AG10803 (cell line): ENCODE data around the gene LYSET.

ENCODE experiments used
- DNase-seq: peaks from one replicate; pipeline ENCODE4 v3.0.0; 2010; ENCODE audit warnings: low read depth
- H3K4me3 ChIP-seq: 2 replicates; pipeline ENCODE4 v1.5.1; 2011; ENCODE audit warnings: mild to moderate bottlenecking, low read length, control low read depth
- CTCF ChIP-seq: conservative IDR thresholded peaks from 2 replicates; pipeline ENCODE4 v1.5.1; 2011; ENCODE audit warnings: mild to moderate bottlenecking, low read length, control low read depth, inconsistent platforms

LYSET gene

GRCh38 chr14:93200553-93200952 lies 15.4 kb downstream of the LYSET start:
- TF ChIP-seq CTCF = no peak
- DNase-seq = no peak
- no peak overlapping the region for H3K4me3 ChIP-seq

- no peak overlapping the region for H3K4me3 ChIP-seq
- DNase-seq = no peak
- no peak for TF ChIP-seq CTCF
These were observed 16.1 kb downstream of the LYSET start for GRCh38 chr14:93201155-93201704.

- H3K4me3 ChIP-seq = peak within 1 kb of the TSS; percentile 73
- TF ChIP-seq CTCF = peak; percentile 34; the same call in 1 of the 2 replicates
These were observed 21.8 kb downstream of the LYSET start, which contains the start of the genes GON7 and UBR7 for GRCh38 chr14:93206793-93207467. Gene GON7, minus strand, starts transcription at chr14:93207065. Its CDS starts 28 bp downstream, at chr14:93207037. Gene UBR7, plus strand, starts transcription at chr14:93207256. Its CDS starts 36 bp downstream, at chr14:93207292.

GRCh38 chr14:93207468-93208308 lies 22.6 kb downstream of the LYSET start:
- peak; percentile 48 for DNase-seq
- peak; percentile 39 for TF ChIP-seq CTCF
- H3K4me3 ChIP-seq = peak overlapping the region; percentile 73

More at GRCh38 chr14:93206793-93207467, 21.8 kb downstream of the LYSET start, which contains the start of the genes GON7 and UBR7:
- peak; percentile 95 for DNase-seq

GRCh38 chr14:93212432-93212831 lies 27.3 kb downstream of the LYSET start:
- no peak for DNase-seq
- H3K4me3 ChIP-seq = no peak overlapping the region
- no peak for TF ChIP-seq CTCF

- no peak for TF ChIP-seq CTCF
- DNase-seq = no peak
- no peak overlapping the region for H3K4me3 ChIP-seq
These were observed 29.5 kb downstream of the LYSET start for GRCh38 chr14:93214598-93214997.
